Measurements from ENCODE around the gene NALCN.

GRCh38 chr13:101090287-101090686, 326.0 kb downstream of the NALCN start:
- no peak for TF ChIP-seq CTCF (IDR thresholded peaks at IDR 0.05; ENCODE audit: borderline replicate concordance, extremely low read depth, low read length, poor library complexity, severe bottlenecking)
- no peak for TF ChIP-seq EZH2 (IDR thresholded peaks at IDR 0.05; ENCODE audit: borderline replicate concordance, low read depth, low read length, severe bottlenecking)

Data from DND-41 (cell line).